SK-N-MC (cell line): ENCODE measurements around the gene STON2.

ENCODE experiments used
- EZH2 ChIP-seq: fragments of 200-600 bp; sonication (generic); IDR thresholded peaks from one replicate; pipeline ENCODE4 v1.6.1; 2017; ENCODE audit warnings: antibody characterized with exemption
- POLR2AphosphoS5 ChIP-seq: IDR thresholded peaks from 2 replicates; pipeline ENCODE4 v1.6.1; 2012; ENCODE audit warnings: mild to moderate bottlenecking, low read depth, low read length, borderline replicate concordance

DNA sequence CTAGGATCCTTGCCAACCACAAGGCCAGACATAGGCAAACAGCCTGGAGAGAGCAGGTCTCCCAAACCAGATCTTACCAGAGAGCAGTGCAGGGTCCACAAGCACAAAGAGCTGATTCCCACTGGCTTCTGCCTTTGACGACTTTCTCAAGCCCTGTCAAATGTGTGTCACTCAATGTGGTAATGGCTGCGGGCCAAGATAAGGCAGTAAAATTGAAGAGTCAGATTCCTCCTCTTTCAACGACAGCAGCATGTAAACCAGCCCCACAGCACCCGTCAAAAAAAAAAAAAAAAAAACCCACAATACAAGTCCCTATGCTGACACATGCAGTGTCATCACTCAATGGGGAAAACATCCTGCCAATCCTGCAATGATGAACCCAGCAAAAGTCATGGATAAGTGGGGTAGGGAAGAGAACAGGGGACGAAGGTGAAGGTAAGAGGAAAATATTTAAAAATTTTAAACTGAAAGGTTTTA lies at the start of gene STON2:
- TF ChIP-seq EZH2 (no peak), POLR2AphosphoS5 (no peak)
